Hippocampal formation (tissue), 2 donors: ENCODE data around the gene AUTS2.

Source experiments
- DNase-seq, 2 donors: peaks; one replicate each; lab custom pipeline; 2025; lab: John Stamatoyannopoulos, UW

The AUTS2 gene

GRCh38 chr7:70383066-70383782, 784.9 kb downstream of the AUTS2 start:
- no peak for DNase-seq

DNA sequence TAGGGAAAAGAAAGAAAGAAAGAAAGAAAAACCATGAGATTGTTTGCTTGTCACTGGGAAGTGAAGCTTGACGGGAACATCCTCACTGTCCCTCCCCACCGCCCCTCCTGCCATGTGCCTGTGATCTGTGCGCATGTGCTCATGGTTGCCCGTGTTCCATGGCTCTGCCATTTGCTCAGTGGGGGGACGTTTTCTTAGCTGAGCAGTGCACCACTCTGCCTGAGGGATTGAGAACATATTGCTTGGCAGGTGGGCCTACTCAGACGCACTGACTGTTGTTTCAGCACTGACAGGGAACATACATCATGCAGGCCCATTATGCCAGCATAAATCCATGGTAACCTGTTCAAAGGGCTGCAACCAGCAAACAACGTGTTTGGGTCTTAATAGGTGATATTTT, 785.7 kb downstream of the AUTS2 start:
- DNase-seq: no peak

- no peak for DNase-seq
Measured at GRCh38 chr7:70384891-70385290, 786.6 kb downstream of the AUTS2 start.

- no peak for DNase-seq
Measured at GRCh38 chr7:70387217-70387616, 788.9 kb downstream of the AUTS2 start.

GRCh38 chr7:70389531-70390151, 791.4 kb downstream of the AUTS2 start:
- no peak for DNase-seq

- no peak for DNase-seq
Measured at GRCh38 chr7:70390251-70390650, 792.0 kb downstream of the AUTS2 start.

- no peak for DNase-seq
Measured at GRCh38 chr7:70392256-70392876, 794.1 kb downstream of the AUTS2 start.

- DNase-seq: no peak
Measured at GRCh38 chr7:70392877-70393435, 794.7 kb downstream of the AUTS2 start.

- DNase-seq: no peak
Measured at GRCh38 chr7:70393956-70394355, 795.7 kb downstream of the AUTS2 start.

GRCh38 chr7:70400829-70401380, 802.6 kb downstream of the AUTS2 start:
- DNase-seq: no peak

DNA sequence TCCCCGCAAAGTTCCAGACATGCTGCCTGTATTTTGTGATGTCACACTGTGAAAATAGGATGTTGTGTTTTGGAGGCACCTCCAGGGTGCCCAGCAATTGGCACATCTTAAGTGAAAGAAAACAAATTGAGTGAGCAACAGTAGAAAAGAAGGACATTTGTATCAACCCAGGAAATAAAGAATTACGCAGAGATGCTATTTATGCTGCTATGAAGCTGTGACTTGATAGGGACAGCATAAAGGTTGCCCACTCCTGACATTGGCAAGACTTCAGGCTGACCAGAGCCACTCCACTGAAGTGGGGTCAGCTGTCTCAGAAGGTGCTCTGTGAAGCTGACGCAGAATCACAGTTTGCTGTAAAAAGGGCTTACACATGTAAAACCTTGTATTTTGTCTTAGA, 803.8 kb downstream of the AUTS2 start:
- DNase-seq: no peak

- no peak for DNase-seq
Measured at GRCh38 chr7:70405241-70405640, 807.0 kb downstream of the AUTS2 start.

GRCh38 chr7:70406186-70406949, 808.1 kb downstream of the AUTS2 start:
- no peak for DNase-seq

DNA sequence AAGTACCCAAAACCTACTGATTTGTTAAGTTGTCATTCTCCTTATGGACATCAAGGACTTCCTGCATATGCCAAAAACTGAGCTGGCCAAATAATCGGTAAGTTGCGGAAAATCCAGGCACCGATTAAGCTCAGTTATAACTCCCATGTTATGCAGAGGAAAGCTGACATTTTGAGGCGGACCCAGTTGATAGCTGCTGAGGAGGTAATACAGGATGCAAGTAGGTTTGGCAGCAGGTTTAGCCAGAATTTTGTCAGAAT, 808.6 kb downstream of the AUTS2 start:
- no peak for DNase-seq

DNA sequence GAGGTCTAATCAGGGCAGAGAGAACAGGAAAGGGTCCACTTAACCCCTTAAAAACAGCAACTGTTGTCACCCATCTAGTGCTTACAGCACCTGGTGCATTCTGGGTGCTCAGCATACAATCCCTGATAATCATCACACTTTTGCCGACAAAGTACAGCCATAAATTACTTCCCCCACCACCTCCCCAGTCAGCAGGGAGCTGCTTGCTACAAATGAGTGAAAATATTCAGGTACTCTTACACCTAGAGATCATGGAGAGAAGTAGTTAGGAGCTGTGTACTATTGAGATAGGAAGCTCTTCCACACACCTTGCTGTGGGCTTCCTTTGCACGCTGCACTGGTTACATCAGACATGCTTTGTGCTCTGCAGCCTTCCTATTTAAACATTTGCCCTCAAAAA, 810.2 kb downstream of the AUTS2 start:
- DNase-seq: no peak

- DNase-seq: no peak
Measured at GRCh38 chr7:70408891-70409290, 810.6 kb downstream of the AUTS2 start.

DNA sequence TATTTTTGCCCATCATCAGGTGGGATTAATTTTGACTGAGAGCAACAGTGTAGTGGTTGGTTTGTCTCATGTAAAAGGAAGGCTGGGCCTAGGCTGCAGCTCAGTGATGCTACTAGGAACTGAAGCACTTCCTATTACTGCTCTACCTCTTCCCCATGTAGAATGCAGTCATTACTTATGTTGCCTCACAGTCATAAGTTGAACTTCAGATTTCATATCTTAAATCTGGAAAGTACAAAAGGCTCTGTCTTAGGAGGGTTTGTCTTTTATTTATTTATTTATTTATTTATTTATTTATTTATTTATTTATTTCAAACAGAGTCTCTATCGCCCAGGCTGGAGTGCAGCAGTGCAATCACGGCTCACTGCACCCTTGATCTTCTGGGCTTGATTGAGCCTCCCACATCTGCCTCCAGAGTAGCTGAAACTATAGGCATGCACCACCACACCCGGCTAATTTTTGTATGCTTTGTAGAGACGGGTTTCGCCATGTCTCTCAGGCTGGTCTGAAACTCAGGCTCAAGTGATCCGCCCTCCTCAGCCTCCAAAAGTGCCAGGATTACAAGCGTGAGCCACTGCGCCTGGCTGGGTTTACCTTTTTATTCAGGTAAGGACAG, 812.0 kb downstream of the AUTS2 start:
- no peak for DNase-seq

- no peak for DNase-seq
Measured at GRCh38 chr7:70414368-70414767, 816.1 kb downstream of the AUTS2 start.

DNA sequence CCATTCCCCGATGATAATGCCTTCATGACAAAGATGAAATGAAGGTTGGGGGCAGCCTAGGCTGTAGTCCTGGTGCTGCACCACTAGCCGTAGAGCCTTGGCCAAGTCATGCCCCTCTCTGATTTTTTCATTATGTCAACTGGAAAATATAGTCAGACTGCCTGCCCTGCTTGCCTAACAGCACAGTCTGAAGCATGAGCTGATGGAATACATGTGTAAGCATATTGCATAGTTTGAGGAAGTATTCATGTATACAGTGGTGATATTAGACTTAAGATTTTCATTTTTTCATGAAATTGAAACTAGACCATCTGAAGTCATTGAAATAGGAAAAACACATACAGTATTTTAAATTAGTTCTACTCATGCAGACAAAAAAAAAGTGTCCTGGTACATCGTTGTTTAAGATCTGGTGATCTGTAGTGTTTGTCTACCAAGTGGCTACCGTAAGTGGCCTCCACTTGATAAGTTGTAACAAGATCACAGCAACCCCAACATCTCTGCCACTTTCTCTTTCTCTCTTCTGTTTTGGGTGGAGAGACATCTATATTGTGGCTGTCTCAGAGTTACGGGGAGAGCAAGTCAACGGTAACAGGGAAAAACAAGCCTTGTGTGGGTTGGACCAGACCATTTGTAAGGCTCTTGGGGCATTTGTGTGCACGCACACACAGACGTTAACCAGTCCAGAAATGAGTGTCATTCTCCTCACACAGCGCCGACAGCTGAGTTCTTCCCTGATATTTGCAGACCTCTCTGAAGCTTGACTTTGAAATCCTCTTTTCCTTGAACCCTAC, 817.1 kb downstream of the AUTS2 start:
- no peak for DNase-seq

DNA sequence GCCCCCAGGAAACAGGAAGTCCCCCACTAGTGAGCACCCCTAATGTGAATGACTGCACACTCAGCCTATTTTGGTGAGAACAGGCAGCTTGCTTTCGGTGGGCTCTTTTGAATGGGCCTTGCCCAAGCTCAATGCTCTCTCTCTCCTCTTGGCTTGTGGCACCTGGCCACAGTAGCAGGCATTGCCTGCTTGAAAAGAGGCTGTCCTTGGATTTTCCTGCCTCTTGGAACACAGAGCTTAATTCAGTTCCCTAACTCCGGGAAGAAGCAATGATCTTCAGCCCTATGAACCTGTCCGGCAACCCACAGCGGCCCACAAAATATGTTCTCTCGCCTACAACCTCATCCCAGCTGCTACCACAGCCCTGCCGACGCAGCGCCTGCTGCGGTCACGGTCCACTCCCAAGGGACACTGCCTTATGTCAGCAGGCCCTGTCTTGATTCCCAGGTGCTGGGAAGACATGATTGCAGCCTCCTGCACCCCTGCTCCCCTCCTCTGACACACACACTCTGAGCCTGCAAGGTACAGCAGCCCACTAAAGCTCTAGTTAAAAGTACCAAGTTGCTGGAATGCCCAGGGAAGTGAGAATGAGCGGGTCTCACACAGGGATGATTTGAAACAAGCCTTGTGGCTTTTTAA, 818.2 kb downstream of the AUTS2 start:
- DNase-seq: no peak
